Hepatocyte (in vitro differentiated cells): ENCODE measurements around the gene CMTM4.

ENCODE experiments used
- EZH2 ChIP-seq: fragments of 200-600 bp; sonication (generic); IDR thresholded peaks from 2 replicates; pipeline ENCODE4 v1.6.1; 2016; ENCODE audit warnings: antibody characterized with exemption, mild to moderate bottlenecking, borderline replicate concordance
- EZH2phosphoT487 ChIP-seq: fragments of 200-600 bp; sonication (generic); IDR thresholded peaks from one replicate; pipeline ENCODE4 v1.6.1; 2018; ENCODE audit warnings: antibody characterized with exemption, mild to moderate bottlenecking, low read depth, moderate library complexity; ENCODE audit not compliant: unreplicated experiment, severe bottlenecking
- TF ChIP-seq, protein P1 (sequence below): fragments of 200-600 bp; sonication (generic); IDR thresholded peaks from 2 replicates; pipeline ENCODE4 v1.5.1; 2016; ENCODE audit warnings: antibody characterized with exemption, mild to moderate bottlenecking; ENCODE audit not compliant: poor library complexity

DNA sequence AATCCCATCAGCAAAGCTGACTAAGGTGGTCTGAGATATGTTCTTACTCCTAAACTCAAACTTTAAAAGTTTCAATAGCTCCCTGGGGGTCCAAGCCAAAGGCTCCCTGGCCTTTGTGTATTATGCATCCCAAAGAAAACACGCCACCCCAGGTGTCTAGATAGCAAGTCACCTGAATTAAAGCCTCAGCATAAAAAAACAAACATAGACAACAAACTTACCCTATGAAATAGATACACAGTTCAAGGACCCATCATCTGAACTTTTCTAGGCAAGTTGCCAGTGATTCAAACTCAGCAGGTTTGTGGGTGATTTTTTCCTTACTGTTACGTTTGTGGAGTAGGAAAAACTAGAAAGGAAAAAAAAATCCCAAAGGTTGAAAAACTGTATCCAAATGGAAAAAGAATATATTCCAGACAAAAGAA is 79.5 kb downstream of the CMTM4 start:
- TF ChIP-seq, protein P1, sequence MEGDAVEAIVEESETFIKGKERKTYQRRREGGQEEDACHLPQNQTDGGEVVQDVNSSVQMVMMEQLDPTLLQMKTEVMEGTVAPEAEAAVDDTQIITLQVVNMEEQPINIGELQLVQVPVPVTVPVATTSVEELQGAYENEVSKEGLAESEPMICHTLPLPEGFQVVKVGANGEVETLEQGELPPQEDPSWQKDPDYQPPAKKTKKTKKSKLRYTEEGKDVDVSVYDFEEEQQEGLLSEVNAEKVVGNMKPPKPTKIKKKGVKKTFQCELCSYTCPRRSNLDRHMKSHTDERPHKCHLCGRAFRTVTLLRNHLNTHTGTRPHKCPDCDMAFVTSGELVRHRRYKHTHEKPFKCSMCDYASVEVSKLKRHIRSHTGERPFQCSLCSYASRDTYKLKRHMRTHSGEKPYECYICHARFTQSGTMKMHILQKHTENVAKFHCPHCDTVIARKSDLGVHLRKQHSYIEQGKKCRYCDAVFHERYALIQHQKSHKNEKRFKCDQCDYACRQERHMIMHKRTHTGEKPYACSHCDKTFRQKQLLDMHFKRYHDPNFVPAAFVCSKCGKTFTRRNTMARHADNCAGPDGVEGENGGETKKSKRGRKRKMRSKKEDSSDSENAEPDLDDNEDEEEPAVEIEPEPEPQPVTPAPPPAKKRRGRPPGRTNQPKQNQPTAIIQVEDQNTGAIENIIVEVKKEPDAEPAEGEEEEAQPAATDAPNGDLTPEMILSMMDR = no peak
- TF ChIP-seq EZH2 (no peak), EZH2phosphoT487 (no peak)
